Measurements from ENCODE around the gene PLEKHF1.

GRCh38 chr19:29665215-29665825, at the start of gene PLEKHF1:
- TF ChIP-seq EZH2 (IDR thresholded peaks at IDR 0.05; ENCODE audit: low read length, unreplicated experiment), result no peak
- TF ChIP-seq EZH2phosphoT487 (IDR thresholded peaks at IDR 0.05; ENCODE audit: borderline replicate concordance, low read length), result no peak
